Tibial nerve (tissue), 4 donors: ENCODE data around the gene OR7A10. TPM values are rescaled to one million over a fixed set of nuclear protein-coding genes. Genes with fewer than 3 reads are reported as not detected.

ENCODE experiments used
- DNase-seq, 2 donors: peaks; one replicate each; pipeline ENCODE4 v3.0.0-alpha.2; 2019; ENCODE audit warnings: low spot score in 2 of 2
- H3K27ac ChIP-seq, 4 donors: fragments of 200-600 bp; sonication (generic) in 3 of 4; one replicate each; pipeline ENCODE4 v1.5.1; 2017 to 2019; ENCODE audit warnings: mild to moderate bottlenecking in 1 of 4
- H3K27me3 ChIP-seq, 2 donors: fragments of 200-600 bp; sonication (generic) in 1 of 2; one replicate each; pipeline versions ENCODE4 v1.5.1 to v1.6.0; 2017 to 2019
- H3K36me3 ChIP-seq, 3 donors: fragments of 200-600 bp; sonication (generic); one replicate each; pipeline ENCODE4 v1.5.1; 2018 to 2019
- H3K4me1 ChIP-seq, 4 donors: fragments of 200-600 bp; sonication (generic) in 3 of 4; one replicate each; pipeline ENCODE4 v1.5.1; 2017 to 2019
- H3K4me3 ChIP-seq, 4 donors: fragments of 200-600 bp; sonication (generic) in 3 of 4; one replicate each; pipeline ENCODE4 v1.5.1; 2017 to 2019; ENCODE audit warnings: mild to moderate bottlenecking in 1 of 4, moderate library complexity in 1 of 4
- H3K9me3 ChIP-seq, 4 donors: fragments of 200-600 bp; sonication (generic) in 3 of 4; one replicate each; pipeline ENCODE4 v1.5.1; 2017 to 2019
- CTCF ChIP-seq, 5 experiments: fragments of 200-600 bp in 3 of 5; fragments of 450-650 bp in 2 of 5; sonication (generic) in 3 of 5; IDR thresholded peaks; one replicate each; pipeline ENCODE4 v1.5.1; 2016 to 2019; ENCODE audit warnings: antibody characterized with exemption in 5 of 5, mild to moderate bottlenecking in 3 of 5, moderate library complexity in 2 of 5
- EP300 ChIP-seq, 2 donors: sonication (generic); formaldehyde crosslinking; IDR thresholded peaks; one replicate each; pipeline ENCODE4 v1.6.1; 2017; ENCODE audit warnings: antibody characterized with exemption in 2 of 2, mild to moderate bottlenecking in 1 of 2
- POLR2A ChIP-seq, 2 donors: fragments of 450-650 bp; IDR thresholded peaks; one replicate each; pipeline ENCODE4 v1.6.1; 2017; ENCODE audit warnings: antibody characterized with exemption in 2 of 2, mild to moderate bottlenecking in 2 of 2, moderate library complexity in 2 of 2
- WGBS, 2 donors: methylation state at CpG; one replicate each; pipeline ENCODE4 v1.1.5; 2018; 5-methylcytosine and 5-hydroxymethylcytosine counted together
- total RNA-seq, 4 donors: library from RNA; depleted of rRNA; stranded (reverse); fragments of >200 nt; gene quantifications; one replicate each; pipeline ENCODE4 v1.1.0, GENCODE V29; 2016

Gene OR7A10
- total RNA-seq, 4 donors from 2014 or later = not detected

DNA sequence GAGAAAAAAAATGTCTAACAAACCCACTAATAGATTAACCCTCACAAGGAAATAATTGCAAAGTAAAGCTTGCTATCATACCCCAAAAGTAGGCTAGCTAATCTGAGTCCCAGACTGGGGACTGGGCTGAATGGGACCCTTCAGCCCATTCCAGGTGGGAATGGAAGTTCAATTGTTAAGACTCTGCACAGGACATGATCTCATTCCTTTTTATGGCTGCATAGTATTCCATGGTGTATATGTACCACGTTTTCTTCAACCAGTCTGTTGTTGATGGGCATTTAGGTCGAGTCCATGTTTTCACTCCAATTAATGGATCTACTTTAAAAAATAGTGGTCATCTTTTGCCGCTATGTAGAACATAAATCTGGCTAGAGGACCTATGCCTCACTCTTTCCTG is 31.7 kb downstream of the OR7A10 start:
- Histone ChIP-seq H3K9me3 (no peaks in the 10 kb centered on the region), H3K36me3 (no peaks in the 10 kb centered on the region), H3K27me3 (no peaks in the 10 kb centered on the region), H3K4me3 (no peak overlapping the region), H3K27ac (no peak overlapping the region), H3K4me1 (no peaks in the 10 kb centered on the region)
- TF ChIP-seq POLR2A (IDR thresholded peaks at IDR 0.05) (no peak), EP300 (IDR thresholded peaks at IDR 0.05) (no peak), CTCF (IDR thresholded peaks at IDR 0.05) (no peak)
- DNase-seq = no peak
- 64% methylated on average over 3 of the region's 3 CpGs for WGBS, 2 donors

DNA sequence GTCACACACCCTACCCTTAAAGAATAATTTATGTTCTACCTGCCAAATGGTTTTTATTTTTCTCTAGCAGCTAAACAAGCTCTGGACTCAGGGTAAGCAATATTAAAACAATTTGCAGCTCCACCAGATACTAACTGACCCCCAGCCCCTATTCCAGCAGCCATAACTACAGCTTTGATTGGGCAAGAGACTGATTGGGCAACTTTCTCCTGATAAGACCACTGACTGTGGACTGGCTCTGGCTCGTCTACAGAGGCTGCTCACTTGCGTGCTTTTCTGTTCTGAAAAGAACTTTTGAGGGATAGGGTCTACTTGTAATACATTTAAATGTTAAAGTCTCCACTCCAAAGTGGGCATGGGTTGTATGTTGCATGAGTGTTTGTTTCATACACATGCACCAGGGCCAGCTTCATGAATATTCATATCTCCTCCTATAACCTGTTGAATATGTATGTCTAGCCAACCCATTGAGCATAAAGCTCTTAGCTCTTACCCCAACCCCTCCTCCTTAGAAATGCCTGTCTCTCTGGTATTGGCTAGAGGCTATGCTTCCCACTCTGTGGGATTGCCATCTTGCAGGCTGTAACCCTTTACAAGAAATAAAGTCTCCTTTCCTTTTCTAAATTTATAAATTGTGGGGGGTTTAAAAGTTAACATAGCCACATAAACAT is 33.6 kb downstream of the OR7A10 start:
- Histone ChIP-seq H3K36me3 (no peaks in the 10 kb centered on the region), H3K4me1 (no peaks in the 10 kb centered on the region), H3K4me3 (no peak overlapping the region), H3K27ac (no peak overlapping the region), H3K9me3 (no peaks in the 10 kb centered on the region), H3K27me3 (no peaks in the 10 kb centered on the region)
- WGBS, 2 donors = 73% methylated on average over 2 of the region's 2 CpGs
- DNase-seq = no peak
- TF ChIP-seq POLR2A (IDR thresholded peaks at IDR 0.05) = no peak
- TF ChIP-seq CTCF (IDR thresholded peaks at IDR 0.05) = no peak
- no peak for TF ChIP-seq EP300 (IDR thresholded peaks at IDR 0.05)

DNA sequence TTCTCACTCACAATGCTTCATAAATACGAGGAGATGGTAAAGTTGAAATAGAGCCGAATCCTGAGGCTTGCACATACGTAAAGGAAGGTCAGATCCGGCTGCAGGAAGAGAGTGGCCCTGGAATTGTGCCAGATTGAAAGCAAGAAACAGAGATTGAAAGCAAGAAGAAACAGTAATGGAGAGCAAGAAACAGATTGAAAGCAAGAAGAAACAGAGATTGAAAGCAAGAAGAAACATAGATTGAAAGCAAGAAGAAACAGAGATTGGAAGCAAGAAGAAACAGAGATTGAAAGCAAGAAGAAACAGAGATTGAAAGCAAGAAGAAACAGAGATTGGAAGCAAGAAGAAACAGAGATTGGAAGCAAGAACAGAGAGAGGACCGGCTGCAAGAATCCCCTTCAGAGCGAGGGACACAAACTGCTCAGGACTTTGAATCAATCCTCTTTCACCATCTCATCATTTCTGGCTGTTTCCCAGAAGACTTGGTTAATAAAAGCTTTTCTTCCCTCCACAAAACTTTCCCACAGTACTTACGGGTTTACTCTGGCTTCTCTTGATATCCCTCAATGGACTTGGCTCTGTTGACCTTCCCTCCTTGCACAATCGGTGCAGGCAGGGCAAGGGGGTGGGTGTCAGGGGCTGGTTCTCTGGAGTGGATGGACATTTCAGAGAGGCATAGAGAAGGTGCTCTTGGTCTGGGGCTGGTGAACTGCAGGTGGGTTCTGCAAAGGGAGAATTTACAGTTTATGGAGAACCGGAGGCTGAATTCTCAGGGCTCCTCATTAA is 39.3 kb downstream of the OR7A10 start:
- H3K27me3 ChIP-seq = no peaks in the 10 kb centered on the region
- no peaks in the 10 kb centered on the region for H3K9me3 ChIP-seq
- H3K4me1 ChIP-seq = peaks cover 0 to 8% (median 0%) of the 10 kb centered on the region in 4 donors
- no peak for DNase-seq
- 37% methylated on average over 9 of the region's 9 CpGs for WGBS, 2 donors
- no peak overlapping the region for H3K4me3 ChIP-seq
- TF ChIP-seq CTCF (IDR thresholded peaks at IDR 0.05) (no peak), EP300 (IDR thresholded peaks at IDR 0.05) (no peak), POLR2A (IDR thresholded peaks at IDR 0.05) (no peak)
- H3K36me3 ChIP-seq = no peaks in the 10 kb centered on the region
- no peak overlapping the region for H3K27ac ChIP-seq

- Histone ChIP-seq H3K4me1 (peaks cover 0 to 7% (median 0%) of the 10 kb centered on the region in 4 donors), H3K27ac (no peak overlapping the region), H3K4me3 (no peak overlapping the region), H3K36me3 (no peaks in the 10 kb centered on the region), H3K27me3 (no peaks in the 10 kb centered on the region), H3K9me3 (no peaks in the 10 kb centered on the region)
- 62 to 68% methylated on average over 3 of the region's 3 CpGs for WGBS, 2 donors
- DNase-seq = no peak
- TF ChIP-seq CTCF (IDR thresholded peaks at IDR 0.05) (no peak), EP300 (IDR thresholded peaks at IDR 0.05) (no peak), POLR2A (IDR thresholded peaks at IDR 0.05) (no peak)
Measured at GRCh38 chr19:14804765-14805164, 44.0 kb downstream of the OR7A10 start.

DNA sequence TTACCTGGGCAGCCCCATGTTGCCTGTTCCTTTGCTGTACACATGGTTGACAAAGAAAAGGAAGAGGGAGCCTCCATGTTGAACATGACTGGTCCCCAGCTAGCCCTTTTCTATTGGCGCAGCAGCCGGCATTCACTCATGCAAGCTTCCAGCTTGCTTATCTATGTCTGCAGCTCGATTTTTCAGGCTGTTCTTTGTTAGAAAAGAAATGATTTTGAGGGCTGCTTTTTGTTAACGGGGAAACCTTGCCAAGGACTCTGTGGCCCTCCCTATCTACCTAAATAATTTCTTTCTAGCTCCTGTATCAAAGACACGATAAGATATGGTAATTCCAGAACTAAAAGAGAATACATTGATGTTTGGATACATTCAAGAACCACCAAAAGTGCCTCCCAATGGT is 50.0 kb downstream of the OR7A10 start:
- H3K4me3 ChIP-seq = no peak overlapping the region
- TF ChIP-seq EP300 (IDR thresholded peaks at IDR 0.05) = no peak
- no peak for TF ChIP-seq CTCF (IDR thresholded peaks at IDR 0.05)
- no peak for TF ChIP-seq POLR2A (IDR thresholded peaks at IDR 0.05)
- no peak for DNase-seq
- no peak overlapping the region for H3K27ac ChIP-seq
- H3K27me3 ChIP-seq = no peaks in the 10 kb centered on the region
- 79 to 85% methylated on average over 5 of the region's 5 CpGs for WGBS, 2 donors
- H3K9me3 ChIP-seq = no peaks in the 10 kb centered on the region
- H3K4me1 ChIP-seq = no peaks in the 10 kb centered on the region
- no peaks in the 10 kb centered on the region for H3K36me3 ChIP-seq
